ENCODE data around the gene MTRFR. TPM values are rescaled to one million over a fixed set of nuclear protein-coding genes. Genes with fewer than 3 reads are reported as not detected.
"Not testable (repeated sequence)": the region's sequence is repeated elsewhere in the genome, so short reads cannot be mapped to it uniquely, and the experiment has no call there.

The MTRFR gene
- total RNA-seq, 1 experiment from 2014 or later = 21.0 TPM

GRCh38 chr12:123250471-123251383 lies 17.5 kb downstream of the MTRFR start:
- DNase-seq = peak; percentile 87 to 97
- peaks cover 25% of the 10 kb centered on the region for H3K4me1 ChIP-seq
- ChIA-PET CTCF (interaction anchor here (0.6 to 1.3 kb wide), 3 partner anchors 9 to 208 kb away, joined by 3 to 10 read pairs (median 5); no protein-coding TSS in a partner anchor), POLR2A (interaction anchor here (1.1 to 2.2 kb wide), 3 partner anchors 13 to 18 kb away, joined by 3 to 31 read pairs (median 4); partner anchors contain the start of genes MPHOSPH9 and MTRFR)
- H3K36me3 ChIP-seq (ENCODE audit: control insufficient read depth, insufficient read depth, low read length) = peaks cover 6% of the 10 kb centered on the region
- no peaks in the 10 kb centered on the region for H3K27me3 ChIP-seq (replicated peaks; ENCODE audit: control insufficient read depth, insufficient read depth, low read length)
- TF ChIP-seq, protein P1, sequence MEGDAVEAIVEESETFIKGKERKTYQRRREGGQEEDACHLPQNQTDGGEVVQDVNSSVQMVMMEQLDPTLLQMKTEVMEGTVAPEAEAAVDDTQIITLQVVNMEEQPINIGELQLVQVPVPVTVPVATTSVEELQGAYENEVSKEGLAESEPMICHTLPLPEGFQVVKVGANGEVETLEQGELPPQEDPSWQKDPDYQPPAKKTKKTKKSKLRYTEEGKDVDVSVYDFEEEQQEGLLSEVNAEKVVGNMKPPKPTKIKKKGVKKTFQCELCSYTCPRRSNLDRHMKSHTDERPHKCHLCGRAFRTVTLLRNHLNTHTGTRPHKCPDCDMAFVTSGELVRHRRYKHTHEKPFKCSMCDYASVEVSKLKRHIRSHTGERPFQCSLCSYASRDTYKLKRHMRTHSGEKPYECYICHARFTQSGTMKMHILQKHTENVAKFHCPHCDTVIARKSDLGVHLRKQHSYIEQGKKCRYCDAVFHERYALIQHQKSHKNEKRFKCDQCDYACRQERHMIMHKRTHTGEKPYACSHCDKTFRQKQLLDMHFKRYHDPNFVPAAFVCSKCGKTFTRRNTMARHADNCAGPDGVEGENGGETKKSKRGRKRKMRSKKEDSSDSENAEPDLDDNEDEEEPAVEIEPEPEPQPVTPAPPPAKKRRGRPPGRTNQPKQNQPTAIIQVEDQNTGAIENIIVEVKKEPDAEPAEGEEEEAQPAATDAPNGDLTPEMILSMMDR (IDR thresholded peaks at IDR 0.05; ENCODE audit: insufficient read depth in 1 of 2, low read depth in 1 of 2, low read length in 1 of 2, severe bottlenecking in 1 of 2, unreplicated experiment in 1 of 2) = no peak
- no peaks in the 10 kb centered on the region for H3K27me3 Mint-ChIP-seq (ENCODE audit: insufficient read depth, unreplicated experiment)
- H3K4me3 Mint-ChIP-seq (ENCODE audit: unreplicated experiment) = peak overlapping the region; percentile 50
- intact Hi-C loops (cut with micrococcal nuclease; ENCODE audit: unreplicated experiment) = loop anchor here (1.0 kb wide), 1 partner anchor 17 kb away; the partner anchor contains the start of genes MPHOSPH9 and MTRFR
- H3K36me3 Mint-ChIP-seq (ENCODE audit: insufficient read depth, unreplicated experiment) = peaks cover 65% of the 10 kb centered on the region
- BruUV-seq (replicated peaks) = no TSS peak
- H3K9me3 ChIP-seq = no peaks in the 10 kb centered on the region
- H3K27ac Mint-ChIP-seq (ENCODE audit: unreplicated experiment) = peak overlapping the region; percentile 99
- no peak overlapping the region for H3K4me3 ChIP-seq (ENCODE audit: low read depth, low read length)
- H3K9me3 Mint-ChIP-seq (ENCODE audit: unreplicated experiment) = no peaks in the 10 kb centered on the region
- H3K4me1 Mint-ChIP-seq (ENCODE audit: low read depth, unreplicated experiment) = peaks cover 20% of the 10 kb centered on the region

DNA sequence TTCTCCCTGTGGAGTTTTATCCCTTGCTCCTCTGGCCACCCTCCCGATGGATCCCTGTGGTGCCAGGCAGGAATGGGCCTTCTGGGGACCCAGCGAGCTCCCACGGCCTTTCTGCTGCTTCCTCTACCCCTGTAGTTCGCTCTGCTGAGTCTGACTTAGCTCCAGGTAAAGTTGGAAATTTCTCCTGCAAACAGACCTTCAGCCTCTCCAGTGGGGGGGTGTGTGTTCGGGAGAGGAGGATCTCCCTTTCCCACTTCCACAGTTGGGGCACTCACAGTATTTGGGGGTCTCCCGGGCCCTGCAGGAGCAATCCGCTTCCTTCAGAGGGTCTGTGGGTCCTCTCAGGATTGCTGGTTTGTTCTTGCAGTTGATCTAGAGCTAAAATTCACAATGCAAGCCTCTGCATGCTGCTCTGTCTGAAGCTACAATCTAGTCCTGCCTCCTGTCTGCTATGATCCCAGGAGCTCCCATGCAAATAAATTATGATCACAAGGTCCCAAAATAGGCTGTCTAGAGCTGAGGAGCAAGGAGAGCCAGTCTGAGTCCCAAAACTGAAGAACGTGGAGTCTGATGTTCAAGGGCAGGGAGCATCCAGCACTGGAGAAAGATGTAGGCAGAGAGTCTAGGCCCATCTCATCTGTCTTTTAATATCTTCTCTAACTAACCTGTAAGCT lies 18.3 kb downstream of the MTRFR start:
- POLR2A ChIA-PET = interaction anchor here (1.1 to 2.2 kb wide), 2 partner anchors 13 to 19 kb away, joined by 3 to 31 read pairs; partner anchors contain the start of genes MPHOSPH9 and MTRFR
- TF ChIP-seq, protein P1 (IDR thresholded peaks at IDR 0.05; ENCODE audit: insufficient read depth in 1 of 2, low read depth in 1 of 2, low read length in 1 of 2, severe bottlenecking in 1 of 2, unreplicated experiment in 1 of 2) = no peak
- Histone ChIP-seq H3K36me3 (ENCODE audit: control insufficient read depth, insufficient read depth, low read length) (peaks cover 6% of the 10 kb centered on the region), H3K9me3 (no peaks in the 10 kb centered on the region), H3K4me3 (ENCODE audit: low read depth, low read length) (no peak overlapping the region), H3K4me1 (peaks cover 25% of the 10 kb centered on the region), H3K27me3 (replicated peaks; ENCODE audit: control insufficient read depth, insufficient read depth, low read length) (no peaks in the 10 kb centered on the region)
- peaks cover 67% of the 10 kb centered on the region for H3K36me3 Mint-ChIP-seq (ENCODE audit: insufficient read depth, unreplicated experiment)
- no peak for DNase-seq
- intact Hi-C loops (cut with micrococcal nuclease; ENCODE audit: unreplicated experiment) = no loop called here
- TSS peak; percentile 87 for BruUV-seq (replicated peaks)
- peak overlapping the region; percentile 99 for H3K27ac Mint-ChIP-seq (ENCODE audit: unreplicated experiment)
- H3K4me3 Mint-ChIP-seq (ENCODE audit: unreplicated experiment) = peak overlapping the region; percentile 50
- no peaks in the 10 kb centered on the region for H3K9me3 Mint-ChIP-seq (ENCODE audit: unreplicated experiment)
- H3K4me1 Mint-ChIP-seq (ENCODE audit: low read depth, unreplicated experiment) = peaks cover 20% of the 10 kb centered on the region
- CTCF ChIA-PET = interaction anchor here (0.5 to 0.8 kb wide), 2 partner anchors 9 to 14 kb away, joined by 3 to 5 read pairs; no protein-coding TSS in a partner anchor
- H3K27me3 Mint-ChIP-seq (ENCODE audit: insufficient read depth, unreplicated experiment) = no peaks in the 10 kb centered on the region

- H3K27ac Mint-ChIP-seq (ENCODE audit: unreplicated experiment); CTCF ChIA-PET; H3K27me3 Mint-ChIP-seq (ENCODE audit: insufficient read depth, unreplicated experiment); H3K27me3 ChIP-seq (replicated peaks; ENCODE audit: control insufficient read depth, insufficient read depth, low read length); H3K4me3 ChIP-seq (ENCODE audit: low read depth, low read length); H3K9me3 Mint-ChIP-seq (ENCODE audit: unreplicated experiment); H3K9me3 ChIP-seq; DNase-seq; H3K4me3 Mint-ChIP-seq (ENCODE audit: unreplicated experiment); H3K36me3 ChIP-seq (ENCODE audit: control insufficient read depth, insufficient read depth, low read length); intact Hi-C loops (cut with micrococcal nuclease; ENCODE audit: unreplicated experiment); BruUV-seq (replicated peaks): not testable (repeated sequence)
- Mint-ChIP-seq H3K36me3 (ENCODE audit: insufficient read depth, unreplicated experiment) (peaks cover 73% of the 10 kb centered on the region), H3K4me1 (ENCODE audit: low read depth, unreplicated experiment) (peaks cover 20% of the 10 kb centered on the region)
- POLR2A ChIA-PET = interaction anchor here (2.2 kb wide), 1 partner anchor 19 kb away, joined by 31 read pairs; the partner anchor contains the start of genes MPHOSPH9 and MTRFR
- peaks cover 25% of the 10 kb centered on the region for H3K4me1 ChIP-seq
These were observed 19.1 kb downstream of the MTRFR start for GRCh38 chr12:123252365-123252764.
